GM19438 (cell line): ENCODE results near the gene PEPD.
"Not testable (repeated sequence)": the region's sequence is repeated elsewhere in the genome, so short reads cannot be mapped to it uniquely, and the experiment has no call there.

ENCODE experiments used
- ATAC-seq: cut with Tn5 transposase; IDR thresholded peaks from one replicate; pipeline ENCODE4 v1.9.1; 2021; ENCODE audit warnings: low read depth; ENCODE audit not compliant: unreplicated experiment

Gene PEPD

DNA sequence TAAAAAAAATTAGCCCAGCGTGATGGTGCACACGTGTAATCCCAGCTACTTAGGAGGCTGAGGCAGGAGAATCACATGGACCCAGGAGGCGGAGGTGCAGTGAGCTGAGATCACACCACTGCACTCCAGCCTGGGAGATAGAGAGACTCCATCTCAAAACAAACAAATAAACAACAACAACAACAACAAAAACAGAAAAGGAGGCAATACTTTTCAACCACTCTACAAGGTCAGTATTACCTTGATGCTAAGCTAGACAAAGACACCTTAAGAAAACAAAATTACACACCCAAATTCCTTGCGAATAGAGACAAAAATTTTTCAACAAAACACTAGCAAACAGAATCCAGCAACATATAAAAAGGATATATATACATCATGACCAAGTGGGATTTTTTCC is 39.7 kb downstream of the PEPD start:
- no peak for ATAC-seq

- not testable (repeated sequence) for ATAC-seq
These were observed 42.0 kb downstream of the PEPD start for GRCh38 chr19:33479570-33479969.

GRCh38 chr19:33477781-33478180 is 43.8 kb downstream of the PEPD start:
- ATAC-seq, result no peak

GRCh38 chr19:33476151-33476707 is 45.4 kb downstream of the PEPD start:
- ATAC-seq, result no peak

DNA sequence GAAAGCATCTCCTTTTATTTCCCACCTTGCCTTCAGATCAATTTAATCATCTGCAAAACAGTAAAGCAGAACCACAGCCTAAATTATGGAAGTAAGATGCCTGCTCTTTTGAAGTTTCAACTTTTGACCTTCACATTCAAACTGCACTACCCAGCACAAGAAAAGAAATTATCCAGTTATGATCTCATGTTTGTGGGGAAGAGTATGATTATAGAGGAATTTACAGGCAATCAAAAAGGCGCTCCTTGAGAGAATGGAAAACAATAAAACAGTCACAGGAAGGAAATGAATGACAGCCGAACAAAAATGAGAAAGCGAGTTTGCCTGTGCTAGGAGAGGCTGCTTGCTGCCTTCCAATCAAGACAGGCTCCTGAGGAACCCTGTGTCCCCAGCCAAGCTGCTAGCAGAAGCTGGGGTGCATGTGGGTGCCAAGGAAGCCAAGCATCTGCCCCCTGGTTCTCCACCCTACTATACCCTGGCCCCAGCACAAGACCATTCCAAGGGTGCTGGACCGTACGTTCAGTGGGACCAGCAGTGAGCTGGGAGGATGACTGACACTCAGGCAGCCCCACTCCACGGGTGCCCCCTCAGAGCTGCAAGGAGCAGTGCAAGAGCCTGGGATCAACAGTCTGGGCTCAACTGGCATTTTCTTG is 47.8 kb downstream of the PEPD start:
- no peak for ATAC-seq

GRCh38 chr19:33472691-33473652 is 48.6 kb downstream of the PEPD start:
- ATAC-seq, result no peak

- no peak for ATAC-seq
These were observed 49.4 kb downstream of the PEPD start for GRCh38 chr19:33472226-33472625.

DNA sequence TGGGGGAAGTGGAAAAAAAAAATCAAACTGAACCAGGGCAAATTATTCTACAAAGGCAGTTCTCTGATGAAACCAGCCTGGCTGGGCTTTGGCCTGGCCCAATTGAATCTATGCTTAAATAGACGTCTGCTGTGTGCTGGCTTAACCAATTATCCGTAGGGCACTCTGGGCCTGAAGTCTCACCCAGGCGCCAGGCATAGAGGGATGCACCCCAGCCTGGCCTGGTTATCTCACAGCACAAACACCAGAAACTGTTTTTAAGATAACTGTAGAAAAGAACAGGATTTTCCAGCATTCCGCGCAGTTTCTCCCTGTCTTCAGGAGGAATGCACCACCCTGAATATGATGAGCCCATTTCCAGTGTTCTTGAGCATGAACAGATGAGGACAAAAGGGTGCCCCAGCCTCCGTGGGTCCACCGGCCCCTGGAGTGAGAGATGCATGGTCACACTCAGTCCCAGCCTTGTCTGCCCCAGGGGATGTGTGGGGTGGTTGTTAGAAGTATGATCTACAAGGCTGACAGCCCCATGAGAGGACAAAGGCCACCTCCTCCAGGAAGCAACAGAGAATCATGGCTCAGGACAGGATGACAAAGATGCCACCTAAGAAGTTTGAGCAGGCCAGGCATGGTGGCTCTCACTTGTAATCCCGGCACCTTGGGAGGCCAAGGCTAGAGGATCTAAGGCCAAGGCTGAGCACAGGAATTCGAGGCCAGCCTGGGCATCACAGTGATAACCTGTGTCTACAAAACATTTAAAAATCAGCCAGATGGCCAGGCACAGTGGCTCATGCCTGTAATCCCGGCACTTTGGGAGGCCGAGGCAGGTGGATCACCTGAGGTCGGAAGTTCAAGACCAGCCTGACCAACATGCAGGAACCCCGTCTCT is 50.2 kb downstream of the PEPD start:
- no peak for ATAC-seq

DNA sequence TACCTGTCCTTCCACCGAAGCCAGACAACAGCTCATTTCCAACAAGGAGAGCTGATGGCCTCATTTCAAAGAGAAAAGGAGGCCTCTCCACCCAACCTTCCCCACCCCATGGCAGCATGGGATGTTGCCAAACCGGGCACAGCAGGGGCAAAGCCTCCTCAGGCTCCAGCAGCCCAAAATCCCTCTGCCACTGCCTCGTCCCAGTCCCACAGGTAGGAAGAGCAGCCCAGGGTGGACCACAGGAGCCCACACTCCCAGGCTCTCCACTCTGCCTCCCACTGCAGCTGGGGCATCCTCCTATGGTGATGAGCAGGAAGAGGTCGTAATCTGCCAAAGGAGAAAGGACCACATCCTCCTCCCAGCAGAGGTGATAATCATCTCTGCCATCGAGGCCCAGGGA is 50.9 kb downstream of the PEPD start:
- no peak for ATAC-seq

DNA sequence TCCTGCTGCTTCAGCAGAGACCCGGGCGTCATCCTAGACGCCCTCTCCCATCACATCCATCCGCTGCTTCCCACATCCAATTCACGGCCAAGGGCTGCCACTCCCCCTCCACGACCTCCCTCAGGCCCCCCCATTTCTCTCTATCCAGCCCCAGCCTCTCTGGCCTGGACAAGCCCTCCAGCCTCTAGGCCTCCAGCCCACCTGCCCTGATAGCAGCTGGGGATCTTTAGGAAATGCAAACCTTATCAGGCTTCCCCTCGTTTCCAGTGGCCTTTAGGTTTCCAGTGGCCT is 51.6 kb downstream of the PEPD start:
- no peak for ATAC-seq

- ATAC-seq, result no peak
These were observed 52.2 kb downstream of the PEPD start for GRCh38 chr19:33469171-33470039.

DNA sequence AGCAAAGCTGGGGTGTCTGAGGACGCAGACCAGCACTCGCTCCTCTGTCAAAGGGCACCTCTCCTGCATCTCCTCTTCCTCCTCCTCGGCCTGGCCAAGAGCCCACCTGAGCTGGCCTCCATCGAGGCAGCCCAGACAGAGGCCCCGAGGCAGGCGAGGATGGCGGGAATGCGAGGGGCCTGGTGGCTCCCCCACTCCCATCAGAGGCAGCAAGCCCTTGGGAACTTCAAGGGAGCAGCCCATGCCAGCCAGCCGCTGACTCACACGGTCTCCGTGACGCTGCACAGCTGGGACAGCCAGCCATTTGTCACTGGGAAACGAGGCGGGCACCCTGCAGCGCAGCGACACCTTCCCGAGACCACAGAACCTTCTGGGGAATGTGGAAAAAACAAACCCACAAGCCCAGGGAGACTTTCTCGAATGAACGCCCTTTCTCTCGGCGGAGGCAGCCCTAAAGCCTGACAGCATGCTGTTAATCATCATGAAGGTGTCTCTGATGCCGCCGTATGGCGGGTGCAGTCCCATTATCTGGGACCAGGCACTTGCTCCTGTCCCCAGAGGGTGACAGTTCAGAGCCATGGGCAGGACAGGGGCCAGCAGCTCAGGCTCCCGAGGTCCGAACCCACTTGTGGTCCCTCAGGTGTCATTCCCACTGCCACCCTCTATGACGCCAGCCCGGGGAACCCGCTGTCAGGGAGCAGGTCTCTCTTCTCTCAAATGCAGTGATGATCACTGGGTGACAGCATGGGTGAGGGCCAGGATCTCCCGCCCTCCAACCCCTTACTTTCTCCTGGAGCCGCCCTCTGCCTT is 53.0 kb downstream of the PEPD start:
- no peak for ATAC-seq

- ATAC-seq, result no peak
These were observed 53.7 kb downstream of the PEPD start for GRCh38 chr19:33467851-33468250.

DNA sequence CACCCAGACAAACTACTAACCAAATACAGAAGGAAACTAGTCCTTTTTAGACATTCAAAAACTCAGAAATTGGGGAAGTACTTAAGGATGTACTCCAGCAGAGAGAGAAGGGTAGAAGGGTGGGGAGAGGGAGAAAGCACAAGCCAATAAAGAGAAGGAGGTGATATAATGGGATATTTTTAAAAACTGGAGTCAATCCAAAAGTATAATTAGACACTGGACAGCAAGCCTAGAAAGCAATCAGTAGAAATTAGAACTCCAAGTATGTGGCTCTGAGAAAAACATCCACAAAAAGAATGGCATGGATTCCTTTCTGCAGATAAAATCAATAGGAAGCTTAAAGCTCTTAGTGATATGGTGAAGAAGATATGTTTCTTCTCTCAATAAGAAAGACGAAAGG is 55.8 kb downstream of the PEPD start:
- ATAC-seq, result no peak

DNA sequence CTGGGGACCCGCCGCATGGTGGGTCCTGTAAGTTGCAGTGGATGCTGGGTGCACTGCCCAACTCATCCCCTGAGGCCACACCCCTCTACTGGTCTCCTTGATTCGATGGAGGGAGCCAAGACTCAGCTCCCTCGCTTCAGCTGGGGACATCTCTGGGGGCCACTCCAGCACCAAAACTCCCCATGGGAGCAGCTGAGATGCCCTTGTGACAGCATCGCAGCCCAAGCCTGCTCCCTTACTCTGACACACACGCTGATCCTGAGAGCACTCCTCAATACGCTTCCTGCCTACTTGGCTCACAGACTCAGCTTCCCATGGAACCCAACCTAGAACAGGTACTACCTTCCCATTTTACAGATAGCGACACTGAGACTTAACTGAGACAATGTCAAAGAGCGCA is 56.2 kb downstream of the PEPD start:
- ATAC-seq, result no peak

DNA sequence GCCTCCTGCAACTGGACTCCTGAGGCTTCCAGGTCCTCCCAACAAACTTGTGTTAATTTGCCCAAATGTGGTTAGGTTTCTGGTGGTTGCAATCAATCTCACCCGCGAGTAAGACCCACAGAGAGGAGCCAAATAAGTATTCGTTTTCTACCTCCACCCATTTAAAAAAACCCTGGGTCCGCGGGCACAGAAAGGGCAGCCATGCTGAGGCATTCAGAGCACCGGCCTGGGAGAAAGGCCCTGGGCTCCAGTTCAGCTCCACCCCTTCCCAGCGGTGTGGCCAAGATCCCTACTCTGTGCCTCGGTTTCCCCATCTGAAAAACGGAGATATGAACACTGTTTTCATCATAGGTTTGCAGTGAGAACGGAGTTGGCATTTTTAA is 56.9 kb downstream of the PEPD start:
- no peak for ATAC-seq

DNA sequence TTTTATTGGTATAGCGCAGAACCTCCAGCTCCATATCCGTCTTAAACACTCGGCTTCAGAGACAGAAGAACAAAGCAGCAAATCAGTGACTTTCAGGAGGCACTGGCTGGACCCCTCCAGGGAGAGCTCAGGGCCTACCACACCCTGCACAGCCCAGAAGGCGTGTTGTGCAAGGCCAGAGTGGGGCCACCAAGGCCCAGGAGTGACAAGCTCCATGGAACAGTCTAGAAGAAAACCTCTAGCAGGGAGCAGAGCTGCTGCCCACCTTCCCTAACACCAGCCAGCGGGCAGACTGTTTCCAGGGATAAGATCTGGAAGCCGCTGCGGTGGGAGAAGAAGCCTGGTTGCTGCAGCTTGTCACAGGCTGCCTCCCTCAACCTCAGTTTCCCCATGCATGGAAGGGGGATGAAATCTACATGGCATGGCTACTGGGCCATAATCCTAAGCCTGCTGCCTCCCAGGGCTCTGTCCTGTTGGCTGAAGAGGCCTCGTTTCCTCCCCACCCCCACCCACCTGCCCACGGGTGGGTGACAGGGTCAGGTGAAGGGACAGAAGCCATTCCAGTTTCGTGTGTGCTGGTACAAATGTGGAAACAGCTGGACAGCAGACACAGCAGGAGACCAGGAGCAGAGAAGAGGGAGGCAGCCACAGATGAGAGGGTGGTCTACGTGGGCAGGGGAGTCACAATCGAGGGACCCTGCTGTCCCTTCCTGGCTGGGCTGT is 57.4 kb downstream of the PEPD start:
- no peak for ATAC-seq

DNA sequence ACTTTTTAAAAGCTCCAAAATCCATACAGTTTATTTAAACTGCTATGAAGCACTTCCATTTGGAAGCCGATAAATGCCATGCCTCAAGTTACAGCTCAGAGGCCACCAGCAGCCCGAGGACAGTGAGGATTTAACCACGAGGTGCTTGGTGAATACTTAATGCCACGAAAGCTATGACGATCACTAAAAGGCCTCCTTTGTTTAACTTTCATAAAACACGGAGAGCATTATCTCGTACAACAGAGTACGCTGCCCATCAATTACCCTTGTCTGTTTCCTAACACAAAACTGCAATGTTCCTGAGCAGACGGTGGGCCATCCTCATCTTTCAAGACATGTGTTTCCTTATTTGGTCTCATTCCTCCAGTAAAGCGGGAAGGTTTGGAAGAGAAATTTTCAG is 58.4 kb downstream of the PEPD start:
- ATAC-seq, result no peak
